OCI-LY3 (cell line): ENCODE results near the gene SPECC1.

Experiments used
- H2AFZ ChIP-seq: fragments of 200-600, 300-600 bp; shearing (Covaris generic); 2 replicates; pipeline ENCODE4 v1.6.0; 2014; ENCODE audit warnings: antibody characterized with exemption, low read depth, low read length
- H3K27ac ChIP-seq: fragments of 200-600, 300-600 bp; sonication (generic); 2 replicates; pipeline ENCODE4 v1.5.1; 2014; ENCODE audit warnings: mild to moderate bottlenecking, low read length, moderate library complexity, mixed read lengths
- H3K27me3 ChIP-seq: fragments of 200-600, 300-600 bp; sonication (generic); 2 replicates; pipeline ENCODE4 v1.6.1; 2014; ENCODE audit warnings: low read depth, low read length, mixed read lengths
- H3K36me3 ChIP-seq: fragments of 200-600, 300-600 bp; sonication (generic); replicated peaks from 2 replicates; pipeline ENCODE3; 2014; ENCODE audit warnings: low read depth, low read length, mixed read lengths
- H3K4me1 ChIP-seq: fragments of 300-600, 200-600 bp; sonication (generic); 2 replicates; pipeline ENCODE4 v1.6.1; 2014; ENCODE audit warnings: low read length, mixed read lengths
- H3K4me2 ChIP-seq: fragments of 200-600, 300-600 bp; sonication (generic); 2 replicates; pipeline ENCODE4 v1.6.1; 2014; ENCODE audit warnings: low read length, mixed read lengths
- H3K4me3 ChIP-seq: fragments of 300-600, 200-600 bp; sonication (generic); 2 replicates; pipeline ENCODE4 v1.5.1; 2014; ENCODE audit warnings: antibody characterized with exemption, mild to moderate bottlenecking, low read length, moderate library complexity
- H3K79me2 ChIP-seq: fragments of 300-600, 200-600 bp; shearing (Covaris generic); 2 replicates; pipeline ENCODE4 v1.6.1; 2014; ENCODE audit warnings: mild to moderate bottlenecking, low read length, mixed read lengths
- H3K9ac ChIP-seq: fragments of 300-600, 200-600 bp; shearing (Covaris generic); 2 replicates; pipeline ENCODE4 v1.6.0; 2014; ENCODE audit warnings: mild to moderate bottlenecking, low read length, moderate library complexity
- H3K9me3 ChIP-seq: fragments of 200-600, 300-600 bp; shearing (Covaris generic); 2 replicates; pipeline ENCODE4 v1.6.1; 2014; ENCODE audit warnings: low read length, mixed read lengths; ENCODE audit not compliant: insufficient read depth
- H4K20me1 ChIP-seq: fragments of 200-600, 300-600 bp; sonication (generic); 2 replicates; pipeline ENCODE4 v1.6.1; 2016; ENCODE audit warnings: low read length, mixed read lengths; ENCODE audit not compliant: insufficient read depth
- CTCF ChIP-seq: fragments of 200-600, 300-600 bp; sonication (generic); IDR thresholded peaks from 2 replicates; pipeline ENCODE4 v1.5.1; 2014; ENCODE audit warnings: antibody characterized with exemption, low read length, low read depth
- EZH2phosphoT487 ChIP-seq: fragments of 200-600 bp; shearing (Covaris generic); IDR thresholded peaks from 2 replicates; pipeline ENCODE4 v1.6.1; 2018; ENCODE audit warnings: antibody characterized with exemption, mixed run types, low read depth

SPECC1 gene

GRCh38 chr17:20304961-20305360 is 295.8 kb downstream of the SPECC1 start:
- Histone ChIP-seq H3K4me3 (no peak overlapping the region), H3K9ac (no peak overlapping the region), H3K27me3 (no peaks in the 10 kb centered on the region), H3K79me2 (no peaks in the 10 kb centered on the region), H3K4me2 (no peak overlapping the region), H3K27ac (no peak overlapping the region), H4K20me1 (no peaks in the 10 kb centered on the region), H3K9me3 (no peaks in the 10 kb centered on the region), H2AFZ (no peak overlapping the region), H3K4me1 (no peaks in the 10 kb centered on the region), H3K36me3 (no peaks in the 10 kb centered on the region)
- TF ChIP-seq CTCF: no peak

DNA sequence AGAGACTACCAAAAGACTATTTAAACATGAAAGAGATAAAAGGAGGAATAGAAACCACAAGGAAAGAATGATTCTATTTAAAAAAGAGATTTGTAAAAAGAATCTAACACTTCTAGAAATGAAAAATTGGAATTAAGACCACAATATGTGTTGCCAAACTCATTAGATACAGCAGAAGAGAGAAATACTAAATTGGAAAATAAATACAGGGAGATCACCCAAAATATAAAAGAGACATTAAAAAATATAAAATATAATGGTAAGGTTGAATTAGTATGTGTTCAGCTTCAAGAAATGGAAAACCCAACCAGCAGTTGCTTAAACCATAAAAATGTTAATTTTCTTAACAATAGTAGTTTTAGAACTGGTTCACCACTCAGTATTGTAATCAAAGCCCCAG is 297.8 kb downstream of the SPECC1 start:
- no peaks in the 10 kb centered on the region for H4K20me1 ChIP-seq
- no peaks in the 10 kb centered on the region for H3K79me2 ChIP-seq
- H3K4me2 ChIP-seq: no peak overlapping the region
- H3K4me1 ChIP-seq: no peaks in the 10 kb centered on the region
- H3K4me3 ChIP-seq: no peak overlapping the region
- H3K27me3 ChIP-seq: no peaks in the 10 kb centered on the region
- H3K36me3 ChIP-seq: no peaks in the 10 kb centered on the region
- no peak overlapping the region for H2AFZ ChIP-seq
- no peak for TF ChIP-seq EZH2phosphoT487
- no peak for TF ChIP-seq CTCF
- no peaks in the 10 kb centered on the region for H3K9me3 ChIP-seq
- no peak overlapping the region for H3K9ac ChIP-seq
- no peak overlapping the region for H3K27ac ChIP-seq

DNA sequence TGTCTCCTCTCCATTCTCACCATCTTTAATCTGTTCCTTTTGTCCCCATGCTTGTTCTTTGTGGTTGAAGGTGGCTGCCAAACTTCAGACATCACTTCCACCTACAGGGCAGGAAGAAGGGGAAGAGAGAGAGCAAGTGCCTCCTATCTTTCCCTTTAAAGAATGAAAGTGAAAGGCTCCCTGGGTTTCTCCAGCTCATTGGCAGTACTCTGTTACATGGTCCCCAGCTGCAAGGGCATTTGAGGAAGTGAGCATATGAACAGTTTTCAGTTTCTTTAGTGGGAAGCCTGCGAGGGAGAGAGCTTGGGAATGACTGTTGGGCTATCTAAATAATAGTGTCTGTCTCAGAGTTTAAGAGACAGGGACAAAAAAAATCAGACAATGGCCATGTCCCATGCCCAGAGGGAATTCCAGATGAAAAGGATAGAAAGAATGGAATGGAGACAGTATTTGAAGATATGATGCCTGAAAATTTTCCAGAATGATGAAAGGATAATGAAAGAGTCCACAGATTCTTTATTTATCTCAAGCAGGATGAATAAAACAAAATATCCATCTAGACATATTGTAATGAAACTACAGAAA is 298.3 kb downstream of the SPECC1 start:
- Histone ChIP-seq H2AFZ (no peak overlapping the region), H3K27me3 (no peaks in the 10 kb centered on the region), H3K4me3 (no peak overlapping the region), H3K4me1 (no peaks in the 10 kb centered on the region), H3K9me3 (no peaks in the 10 kb centered on the region), H4K20me1 (no peaks in the 10 kb centered on the region), H3K27ac (no peak overlapping the region), H3K79me2 (no peaks in the 10 kb centered on the region), H3K9ac (no peak overlapping the region), H3K4me2 (no peak overlapping the region), H3K36me3 (no peaks in the 10 kb centered on the region)
- TF ChIP-seq CTCF: no peak
- TF ChIP-seq EZH2phosphoT487: no peak

GRCh38 chr17:20310481-20310880 is 301.3 kb downstream of the SPECC1 start:
- no peak overlapping the region for H3K9ac ChIP-seq
- no peak overlapping the region for H2AFZ ChIP-seq
- H3K79me2 ChIP-seq: no peaks in the 10 kb centered on the region
- H3K9me3 ChIP-seq: no peaks in the 10 kb centered on the region
- no peak overlapping the region for H3K4me2 ChIP-seq
- TF ChIP-seq EZH2phosphoT487: no peak
- no peak for TF ChIP-seq CTCF
- no peaks in the 10 kb centered on the region for H4K20me1 ChIP-seq
- no peak overlapping the region for H3K4me3 ChIP-seq
- no peaks in the 10 kb centered on the region for H3K27me3 ChIP-seq
- no peaks in the 10 kb centered on the region for H3K4me1 ChIP-seq
- no peak overlapping the region for H3K27ac ChIP-seq
- H3K36me3 ChIP-seq: no peaks in the 10 kb centered on the region
